ENCODE data around the gene OCA2.

- no peak for TF ChIP-seq POLR2AphosphoS5 (IDR thresholded peaks at IDR 0.05; ENCODE audit: low read depth, low read length)
- TF ChIP-seq TAF1 (IDR thresholded peaks at IDR 0.05; ENCODE audit: borderline replicate concordance, insufficient read depth, low read length), result no peak
- TF ChIP-seq REST (IDR thresholded peaks at IDR 0.05; ENCODE audit: insufficient read depth in 1 of 2, low read depth in 2 of 2, low read length in 2 of 2), result no peak
- TF ChIP-seq SIN3A (IDR thresholded peaks at IDR 0.05; ENCODE audit: borderline replicate concordance, insufficient read depth, low read length), result no peak
- TF ChIP-seq FOXP2 (optimal IDR thresholded peaks at IDR 0.05; ENCODE audit: borderline replicate concordance, extremely low read depth, extremely low read length, insufficient read depth), result no peak
Measured at GRCh38 chr15:28006116-28006905, 92.8 kb downstream of the OCA2 start.

Data from PFSK-1 (cell line).